SKM-1 treated with dmso at 0.1 percent for 144 hours (cell line): ENCODE measurements around the gene GPC3.
A peak's percentile ranks its signal among the peaks of the same experiment; 100 is the strongest.
"Not testable (repeated sequence)": the region's sequence is repeated elsewhere in the genome, so short reads cannot be mapped to it uniquely, and the experiment has no call there.

Source experiments
- DNase-seq: peaks from one replicate; lab custom pipeline; 2025; ENCODE audit not compliant: unreplicated experiment; lab: John Stamatoyannopoulos, UW

Gene GPC3

GRCh38 chrX:133655275-133656265 is 329.8 kb downstream of the GPC3 start:
- no peak for DNase-seq

- no peak for DNase-seq
Measured at GRCh38 chrX:133654811-133655210, 330.6 kb downstream of the GPC3 start.

- no peak for DNase-seq
Measured at GRCh38 chrX:133653358-133653757, 332.0 kb downstream of the GPC3 start.

GRCh38 chrX:133652185-133652584 is 333.2 kb downstream of the GPC3 start:
- no peak for DNase-seq

- no peak for DNase-seq
Measured at GRCh38 chrX:133650239-133650638, 335.2 kb downstream of the GPC3 start.

GRCh38 chrX:133649651-133650050 is 335.7 kb downstream of the GPC3 start:
- DNase-seq: no peak

GRCh38 chrX:133648594-133648993 is 336.8 kb downstream of the GPC3 start:
- no peak for DNase-seq

GRCh38 chrX:133646719-133647116 is 338.7 kb downstream of the GPC3 start:
- DNase-seq: peak; percentile 30

GRCh38 chrX:133645977-133646718 is 339.2 kb downstream of the GPC3 start:
- DNase-seq: peak; percentile 22

GRCh38 chrX:133645256-133645655 is 340.1 kb downstream of the GPC3 start:
- DNase-seq: no peak

GRCh38 chrX:133640161-133641015 is 345.0 kb downstream of the GPC3 start:
- DNase-seq: no peak

GRCh38 chrX:133639726-133640125 is 345.7 kb downstream of the GPC3 start:
- DNase-seq: no peak

GRCh38 chrX:133638285-133638684 is 347.1 kb downstream of the GPC3 start:
- DNase-seq: no peak

GRCh38 chrX:133637765-133638164 is 347.6 kb downstream of the GPC3 start:
- DNase-seq: no peak

GRCh38 chrX:133636009-133636408 is 349.4 kb downstream of the GPC3 start:
- no peak for DNase-seq

GRCh38 chrX:133634416-133634815 is 351.0 kb downstream of the GPC3 start:
- no peak for DNase-seq

- no peak for DNase-seq
Measured at GRCh38 chrX:133633950-133634349, 351.4 kb downstream of the GPC3 start.

- DNase-seq: no peak
Measured at GRCh38 chrX:133633162-133633561, 352.2 kb downstream of the GPC3 start.

GRCh38 chrX:133630362-133630761 is 355.0 kb downstream of the GPC3 start:
- DNase-seq: no peak

GRCh38 chrX:133627673-133628072 is 357.7 kb downstream of the GPC3 start:
- DNase-seq: no peak

- not testable (repeated sequence) for DNase-seq
Measured at GRCh38 chrX:133621384-133621783, 364.0 kb downstream of the GPC3 start.
